ENCODE results near the gene LRP1B. TPM values are rescaled to one million over a fixed set of nuclear protein-coding genes. Genes with fewer than 3 reads are reported as not detected.

LRP1B gene
- total RNA-seq, 1 donor from 2014 or later, result 0.25 TPM

DNA sequence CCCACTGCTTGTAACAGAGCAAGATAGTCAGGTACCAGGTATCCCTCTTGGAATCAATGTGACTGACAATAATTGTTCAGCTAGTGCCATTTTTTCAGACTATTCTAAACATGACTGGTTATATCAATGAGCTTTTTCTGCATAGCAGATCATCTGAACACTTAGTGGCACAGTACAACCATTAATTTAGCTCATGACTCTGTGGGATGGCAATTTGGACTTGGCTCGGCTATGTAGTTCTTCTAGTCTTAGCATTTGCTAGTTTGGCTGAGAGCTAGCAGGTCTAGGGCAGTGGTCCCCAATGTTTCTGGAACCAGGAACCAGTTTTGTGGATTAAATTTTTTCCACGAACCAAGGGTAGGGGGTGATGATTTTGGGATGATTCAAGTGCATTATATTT lies 1929.2 kb downstream of the LRP1B start:
- H3K27me3 Mint-ChIP-seq (ENCODE audit: low read depth), result peaks cover 6% of the 10 kb centered on the region
- H3K9me3 Mint-ChIP-seq (ENCODE audit: low read depth), result peaks cover 5% of the 10 kb centered on the region
- no peak for DNase-seq (ENCODE audit: low spot score)
- no peaks in the 10 kb centered on the region for H3K36me3 Mint-ChIP-seq (ENCODE audit: low read depth)
- H3K4me3 Mint-ChIP-seq (ENCODE audit: unreplicated experiment), result no peak overlapping the region
- H3K27ac Mint-ChIP-seq (ENCODE audit: unreplicated experiment), result no peak overlapping the region
- TF ChIP-seq, protein P1, sequence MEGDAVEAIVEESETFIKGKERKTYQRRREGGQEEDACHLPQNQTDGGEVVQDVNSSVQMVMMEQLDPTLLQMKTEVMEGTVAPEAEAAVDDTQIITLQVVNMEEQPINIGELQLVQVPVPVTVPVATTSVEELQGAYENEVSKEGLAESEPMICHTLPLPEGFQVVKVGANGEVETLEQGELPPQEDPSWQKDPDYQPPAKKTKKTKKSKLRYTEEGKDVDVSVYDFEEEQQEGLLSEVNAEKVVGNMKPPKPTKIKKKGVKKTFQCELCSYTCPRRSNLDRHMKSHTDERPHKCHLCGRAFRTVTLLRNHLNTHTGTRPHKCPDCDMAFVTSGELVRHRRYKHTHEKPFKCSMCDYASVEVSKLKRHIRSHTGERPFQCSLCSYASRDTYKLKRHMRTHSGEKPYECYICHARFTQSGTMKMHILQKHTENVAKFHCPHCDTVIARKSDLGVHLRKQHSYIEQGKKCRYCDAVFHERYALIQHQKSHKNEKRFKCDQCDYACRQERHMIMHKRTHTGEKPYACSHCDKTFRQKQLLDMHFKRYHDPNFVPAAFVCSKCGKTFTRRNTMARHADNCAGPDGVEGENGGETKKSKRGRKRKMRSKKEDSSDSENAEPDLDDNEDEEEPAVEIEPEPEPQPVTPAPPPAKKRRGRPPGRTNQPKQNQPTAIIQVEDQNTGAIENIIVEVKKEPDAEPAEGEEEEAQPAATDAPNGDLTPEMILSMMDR (IDR thresholded peaks at IDR 0.05), result no peak
- no peaks in the 10 kb centered on the region for H3K4me1 Mint-ChIP-seq (ENCODE audit: low read depth)

DNA sequence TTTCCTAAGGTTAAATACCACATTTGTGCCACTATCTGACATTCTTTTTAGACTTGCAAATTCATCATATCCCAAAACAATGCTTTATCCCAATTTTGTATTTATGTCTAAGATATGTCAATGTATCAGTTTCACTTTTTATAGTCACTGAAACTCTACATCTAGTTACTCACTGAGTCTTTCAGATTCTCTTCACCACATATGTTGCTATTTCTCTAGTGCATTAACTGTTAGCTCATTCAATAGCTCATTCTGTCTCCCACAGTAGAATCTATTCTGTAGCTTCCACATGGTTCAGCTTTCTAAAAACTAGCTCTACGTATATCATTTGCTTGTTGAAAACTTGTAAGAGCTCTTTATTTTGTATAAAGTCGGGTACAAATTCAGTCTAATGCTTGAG lies 1930.1 kb downstream of the LRP1B start:
- H3K4me3 Mint-ChIP-seq (ENCODE audit: unreplicated experiment), result no peak overlapping the region
- H3K27me3 Mint-ChIP-seq (ENCODE audit: low read depth), result peaks cover 5% of the 10 kb centered on the region
- H3K9me3 Mint-ChIP-seq (ENCODE audit: low read depth), result peaks cover 5% of the 10 kb centered on the region
- no peak overlapping the region for H3K27ac Mint-ChIP-seq (ENCODE audit: unreplicated experiment)
- H3K36me3 Mint-ChIP-seq (ENCODE audit: low read depth), result no peaks in the 10 kb centered on the region
- DNase-seq (ENCODE audit: low spot score), result no peak
- no peaks in the 10 kb centered on the region for H3K4me1 Mint-ChIP-seq (ENCODE audit: low read depth)
- TF ChIP-seq, protein P1 (IDR thresholded peaks at IDR 0.05), result no peak

DNA sequence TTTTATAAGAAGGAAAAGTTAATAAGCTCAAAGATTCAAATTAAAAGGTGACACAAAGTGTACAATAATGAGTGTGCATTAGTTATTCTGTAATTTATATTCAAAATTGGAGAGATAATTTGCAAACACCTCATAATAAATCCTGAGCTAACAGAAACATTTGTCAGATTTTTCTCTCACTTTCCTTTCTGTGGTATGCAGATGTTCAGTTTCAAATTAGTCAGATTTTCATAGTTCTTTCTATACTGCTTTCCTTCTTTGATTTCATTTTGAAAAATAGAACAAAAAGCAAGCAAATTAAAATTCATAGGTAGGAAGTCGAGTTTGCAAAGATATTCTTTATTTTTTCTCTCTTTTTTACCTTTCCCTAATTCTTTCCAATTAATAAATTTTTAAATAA lies 1930.5 kb downstream of the LRP1B start:
- H3K27ac Mint-ChIP-seq (ENCODE audit: unreplicated experiment), result no peak overlapping the region
- H3K4me1 Mint-ChIP-seq (ENCODE audit: low read depth), result no peaks in the 10 kb centered on the region
- H3K27me3 Mint-ChIP-seq (ENCODE audit: low read depth), result peaks cover 5% of the 10 kb centered on the region
- H3K4me3 Mint-ChIP-seq (ENCODE audit: unreplicated experiment), result no peak overlapping the region
- DNase-seq (ENCODE audit: low spot score), result no peak
- TF ChIP-seq, protein P1 (IDR thresholded peaks at IDR 0.05), result no peak
- H3K36me3 Mint-ChIP-seq (ENCODE audit: low read depth), result no peaks in the 10 kb centered on the region
- peaks cover 5% of the 10 kb centered on the region for H3K9me3 Mint-ChIP-seq (ENCODE audit: low read depth)

DNA sequence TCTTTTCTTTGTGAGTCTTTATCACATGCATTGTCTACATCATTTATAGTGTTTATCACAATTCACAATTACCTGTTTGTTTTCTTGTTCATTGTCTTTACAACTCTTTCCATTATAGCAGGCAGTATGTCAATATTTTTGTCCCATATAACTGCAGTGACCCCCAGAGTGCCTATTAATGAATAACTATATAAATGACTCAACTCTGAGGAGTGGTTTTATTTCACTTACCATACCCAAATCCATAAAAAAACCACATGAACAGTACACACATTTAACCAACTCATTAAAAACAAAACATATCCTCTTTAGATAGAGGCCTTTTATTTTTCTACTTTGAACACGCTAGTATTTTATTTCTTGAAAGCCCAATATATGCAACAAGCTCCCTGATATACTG lies 1931.5 kb downstream of the LRP1B start:
- no peaks in the 10 kb centered on the region for H3K36me3 Mint-ChIP-seq (ENCODE audit: low read depth)
- no peak overlapping the region for H3K4me3 Mint-ChIP-seq (ENCODE audit: unreplicated experiment)
- peaks cover 5% of the 10 kb centered on the region for H3K9me3 Mint-ChIP-seq (ENCODE audit: low read depth)
- H3K27me3 Mint-ChIP-seq (ENCODE audit: low read depth), result no peaks in the 10 kb centered on the region
- TF ChIP-seq, protein P1 (IDR thresholded peaks at IDR 0.05), result no peak
- no peaks in the 10 kb centered on the region for H3K4me1 Mint-ChIP-seq (ENCODE audit: low read depth)
- no peak for DNase-seq (ENCODE audit: low spot score)
- H3K27ac Mint-ChIP-seq (ENCODE audit: unreplicated experiment), result no peak overlapping the region

DNA sequence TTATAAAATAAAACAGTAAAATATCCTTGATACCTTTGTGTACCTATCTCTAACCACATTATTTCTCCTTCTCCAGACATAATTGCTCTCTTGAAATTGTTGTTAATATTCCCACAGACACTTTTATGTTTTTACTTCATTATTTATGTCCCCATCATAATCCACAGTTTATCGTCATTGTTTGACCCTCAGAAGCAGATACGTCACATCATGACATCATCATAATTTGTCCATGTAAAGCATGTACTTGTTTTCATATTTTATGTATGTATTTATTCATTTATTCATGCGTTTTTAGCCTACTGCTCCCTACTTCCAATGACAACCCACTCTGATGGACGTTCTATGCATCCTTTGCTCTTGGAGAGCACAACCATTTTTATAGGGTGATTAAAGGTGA lies 1943.7 kb downstream of the LRP1B start:
- no peaks in the 10 kb centered on the region for H3K9me3 Mint-ChIP-seq (ENCODE audit: low read depth)
- H3K27ac Mint-ChIP-seq (ENCODE audit: unreplicated experiment), result no peak overlapping the region
- peaks cover 16% of the 10 kb centered on the region for H3K4me1 Mint-ChIP-seq (ENCODE audit: low read depth)
- H3K4me3 Mint-ChIP-seq (ENCODE audit: unreplicated experiment), result no peak overlapping the region
- DNase-seq (ENCODE audit: low spot score), result no peak
- H3K27me3 Mint-ChIP-seq (ENCODE audit: low read depth), result peaks cover 6% of the 10 kb centered on the region
- TF ChIP-seq, protein P1 (IDR thresholded peaks at IDR 0.05), result no peak
- H3K36me3 Mint-ChIP-seq (ENCODE audit: low read depth), result no peaks in the 10 kb centered on the region
